ENCODE results near the gene ESYT3. TPM values are rescaled to one million over a fixed set of nuclear protein-coding genes. Genes with fewer than 3 reads are reported as not detected.

ESYT3 gene
- polyA plus RNA-seq, 1 experiment: 0.01 TPM

DNA sequence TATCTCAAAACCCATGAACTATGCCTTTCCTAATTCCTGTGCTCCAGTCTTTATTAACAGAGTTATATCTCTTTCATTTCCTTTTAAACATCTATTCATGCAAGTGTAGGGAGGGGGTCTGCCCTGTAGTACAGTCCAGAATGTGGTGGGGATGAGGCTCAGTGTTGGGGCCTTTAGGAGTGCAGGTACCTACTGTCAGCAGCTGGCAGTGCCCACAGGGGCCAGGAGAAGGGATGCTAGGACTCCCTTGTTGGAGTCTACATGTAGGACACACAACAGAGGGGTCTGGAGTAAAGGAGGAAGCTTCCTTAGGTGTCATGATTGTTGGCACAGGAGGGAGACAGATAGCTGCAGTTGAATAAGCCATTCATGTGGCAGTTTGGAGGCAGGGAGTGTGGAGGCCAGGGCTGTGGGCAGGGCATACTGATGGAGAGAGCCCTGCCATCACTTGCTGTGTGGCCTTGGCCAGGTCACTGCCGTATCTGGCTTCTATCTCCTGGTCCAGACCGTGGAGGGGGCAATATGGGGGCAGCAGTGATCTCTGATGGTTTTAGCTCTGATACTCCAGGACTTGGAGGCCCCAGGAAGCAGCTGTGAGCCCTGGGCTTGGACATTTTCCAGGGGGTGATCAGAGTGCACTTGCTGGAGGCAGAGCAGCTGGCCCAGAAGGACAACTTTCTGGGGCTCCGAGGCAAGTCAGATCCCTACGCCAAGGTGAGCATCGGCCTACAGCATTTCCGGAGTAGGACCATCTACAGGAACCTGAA lies 29.5 kb downstream of the ESYT3 start:
- TF ChIP-seq CTCF (IDR thresholded peaks at IDR 0.05; ENCODE audit: low read depth, low read length): no peak
- DNase-seq (ENCODE audit: low read depth, low spot score): no peak
- H3K9me3 ChIP-seq (ENCODE audit: control insufficient read depth, insufficient read depth, low read length): no peaks in the 10 kb centered on the region; the same call in 1 of the 2 replicates
- ChIA-PET CTCF (interaction anchor here (0.5 to 2.5 kb wide), 5 partner anchors 11 to 460 kb away, joined by 3 to 8 read pairs (median 5); no protein-coding TSS in a partner anchor), POLR2A (no interaction called here)
- no peak overlapping the region for H3K4me3 ChIP-seq (ENCODE audit: low read depth, low read length)
- H3K27ac ChIP-seq (ENCODE audit: low read depth, low read length): no peak overlapping the region
- peaks cover 13% of the 10 kb centered on the region for H3K27me3 ChIP-seq (ENCODE audit: control insufficient read depth, insufficient read depth, low read length)

GRCh38 chr3:138464491-138464860 lies 30.1 kb downstream of the ESYT3 start:
- ChIA-PET POLR2A (no interaction called here), CTCF (interaction anchor here (1.4 to 2.5 kb wide), 2 partner anchors 15 to 16 kb away, joined by 3 to 8 read pairs; no protein-coding TSS in a partner anchor)
- Histone ChIP-seq H3K4me3 (ENCODE audit: low read depth, low read length) (no peak overlapping the region), H3K27ac (ENCODE audit: low read depth, low read length) (no peak overlapping the region), H3K27me3 (ENCODE audit: control insufficient read depth, insufficient read depth, low read length) (peaks cover 18% of the 10 kb centered on the region), H3K9me3 (ENCODE audit: control insufficient read depth, insufficient read depth, low read length) (no peaks in the 10 kb centered on the region; the same call in 1 of the 2 replicates)
- DNase-seq (ENCODE audit: low read depth, low spot score): no peak
- TF ChIP-seq CTCF (IDR thresholded peaks at IDR 0.05; ENCODE audit: low read depth, low read length): no peak

DNA sequence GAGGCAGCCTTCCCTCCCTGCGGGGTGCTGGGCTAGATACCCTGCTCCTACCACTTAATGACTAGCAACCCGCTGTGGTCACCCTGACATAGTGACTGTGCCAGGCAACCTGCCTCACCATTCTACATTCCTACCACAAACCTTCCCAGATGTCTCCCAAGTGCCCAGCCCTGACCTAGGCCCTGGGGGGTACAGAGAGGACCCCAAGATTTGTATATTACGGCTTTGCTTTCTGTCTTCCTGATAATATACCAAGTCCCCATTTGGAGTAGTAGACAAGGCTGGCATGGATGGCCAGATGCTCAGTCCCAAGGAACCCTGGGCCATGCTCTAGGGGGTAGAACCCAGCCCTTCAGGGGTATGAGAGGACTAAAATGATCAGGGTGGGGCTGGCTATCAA lies 31.0 kb downstream of the ESYT3 start:
- Histone ChIP-seq H3K27ac (ENCODE audit: low read depth, low read length) (no peak overlapping the region), H3K27me3 (ENCODE audit: control insufficient read depth, insufficient read depth, low read length) (peaks cover 19% of the 10 kb centered on the region), H3K9me3 (ENCODE audit: control insufficient read depth, insufficient read depth, low read length) (no peaks in the 10 kb centered on the region), H3K4me3 (ENCODE audit: low read depth, low read length) (no peak overlapping the region)
- no peak for DNase-seq (ENCODE audit: low read depth, low spot score)
- POLR2A ChIA-PET: no interaction called here
- TF ChIP-seq CTCF (IDR thresholded peaks at IDR 0.05; ENCODE audit: low read depth, low read length): no peak
- CTCF ChIA-PET: interaction anchor here (0.8 to 2.8 kb wide), 3 partner anchors 14 to 450 kb away, joined by 3 to 10 read pairs (median 8); no protein-coding TSS in a partner anchor

GRCh38 chr3:138465925-138466324 lies 31.5 kb downstream of the ESYT3 start:
- no peak for DNase-seq (ENCODE audit: low read depth, low spot score)
- POLR2A ChIA-PET: no interaction called here

More at GRCh38 chr3:138465925-138466324, 31.5 kb downstream of the ESYT3 start:
- peaks cover 19% of the 10 kb centered on the region for H3K27me3 ChIP-seq (ENCODE audit: control insufficient read depth, insufficient read depth, low read length)
- no peak overlapping the region for H3K4me3 ChIP-seq (ENCODE audit: low read depth, low read length)
- no peak overlapping the region for H3K27ac ChIP-seq (ENCODE audit: low read depth, low read length)
- CTCF ChIA-PET: interaction anchor here (0.8 to 2.8 kb wide), 2 partner anchors 14 to 450 kb away, joined by 3 to 10 read pairs; no protein-coding TSS in a partner anchor
- TF ChIP-seq CTCF (IDR thresholded peaks at IDR 0.05; ENCODE audit: low read depth, low read length): no peak
- no peaks in the 10 kb centered on the region for H3K9me3 ChIP-seq (ENCODE audit: control insufficient read depth, insufficient read depth, low read length)
